Measurements from ENCODE around the gene FRMPD2. TPM values are rescaled to one million over a fixed set of nuclear protein-coding genes. Genes with fewer than 3 reads are reported as not detected.

FRMPD2 gene
- total RNA-seq, 1 donor from 2014 or later, result 0.80 TPM

GRCh38 chr10:48289501-48290238, 15.2 kb upstream of the FRMPD2 start:
- TF ChIP-seq CTCF (conservative IDR thresholded peaks at IDR 0.05), result peak; percentile 86
- Mint-ChIP-seq H3K9me3 (no peaks in the 10 kb centered on the region), H3K27me3 (peaks cover 15% of the 10 kb centered on the region), H3K4me3 (no peak overlapping the region), H3K36me3 (no peaks in the 10 kb centered on the region), H3K4me1 (ENCODE audit: unreplicated experiment) (peaks cover 26% of the 10 kb centered on the region), H3K27ac (no peak overlapping the region)
- no peak for DNase-seq (ENCODE audit: extremely low spot score, unreplicated experiment)

GRCh38 chr10:48288661-48289060, 14.2 kb upstream of the FRMPD2 start:
- peaks cover 18% of the 10 kb centered on the region for H3K27me3 Mint-ChIP-seq
- no peak for DNase-seq (ENCODE audit: extremely low spot score, unreplicated experiment)
- no peaks in the 10 kb centered on the region for H3K36me3 Mint-ChIP-seq
- H3K27ac Mint-ChIP-seq, result no peak overlapping the region
- H3K4me3 Mint-ChIP-seq, result no peak overlapping the region
- no peak for TF ChIP-seq CTCF (conservative IDR thresholded peaks at IDR 0.05)
- H3K4me1 Mint-ChIP-seq (ENCODE audit: unreplicated experiment), result peaks cover 26% of the 10 kb centered on the region
- no peaks in the 10 kb centered on the region for H3K9me3 Mint-ChIP-seq

DNA sequence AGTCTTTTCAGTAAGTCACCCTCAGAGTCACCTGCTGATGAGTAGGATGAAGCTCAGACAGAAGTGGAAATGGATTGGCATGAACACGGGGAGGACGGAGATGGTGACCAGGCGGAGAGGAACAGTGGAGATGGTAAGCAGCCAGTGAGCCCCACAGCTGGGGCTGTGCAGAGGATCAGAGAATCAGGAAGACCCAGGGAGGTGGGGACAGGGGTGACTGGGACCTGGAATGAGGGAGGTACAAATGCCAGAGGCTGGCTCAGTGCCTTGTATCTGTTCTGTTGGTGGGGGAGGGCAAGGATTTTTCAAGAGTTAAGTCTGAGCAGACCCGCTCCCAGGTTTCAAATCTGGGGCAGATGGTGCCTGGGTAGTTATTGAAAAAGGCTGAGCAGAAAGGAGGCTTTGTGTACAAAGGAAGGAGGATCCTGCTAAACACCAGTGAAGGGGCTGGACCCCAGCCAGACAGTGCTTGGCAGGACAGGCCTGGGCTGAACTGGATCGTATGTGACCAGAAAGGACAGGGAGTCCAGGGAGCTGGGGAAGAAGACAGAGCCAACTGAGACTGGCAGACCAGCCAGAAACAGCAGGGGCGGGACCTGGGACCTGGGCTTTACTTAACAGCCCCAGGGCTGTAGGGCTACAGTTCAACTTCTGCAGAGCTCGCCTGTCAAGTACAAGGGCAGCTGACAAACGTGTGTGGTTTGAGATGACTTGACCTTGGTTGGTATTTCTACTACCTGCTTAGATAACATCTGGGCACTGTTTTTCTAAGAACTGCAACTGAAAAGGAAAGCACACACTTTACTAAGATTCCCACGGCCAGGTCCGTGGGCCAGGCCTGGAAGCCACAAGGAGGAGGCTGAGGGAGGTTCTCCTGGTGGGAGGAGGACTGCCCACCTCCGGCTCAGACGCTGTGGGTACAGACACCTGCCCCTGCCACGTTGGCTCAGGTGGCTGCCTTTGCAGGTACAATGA, 13.2 kb upstream of the FRMPD2 start:
- peak overlapping the region; percentile 48 for H3K27ac Mint-ChIP-seq
- H3K27me3 Mint-ChIP-seq, result peaks cover 18% of the 10 kb centered on the region
- H3K36me3 Mint-ChIP-seq, result no peaks in the 10 kb centered on the region
- no peak for TF ChIP-seq CTCF (conservative IDR thresholded peaks at IDR 0.05)
- DNase-seq (ENCODE audit: extremely low spot score, unreplicated experiment), result no peak
- H3K9me3 Mint-ChIP-seq, result no peaks in the 10 kb centered on the region
- peaks cover 26% of the 10 kb centered on the region for H3K4me1 Mint-ChIP-seq (ENCODE audit: unreplicated experiment)
- no peak overlapping the region for H3K4me3 Mint-ChIP-seq

GRCh38 chr10:48286356-48286755, 11.9 kb upstream of the FRMPD2 start:
- Mint-ChIP-seq H3K4me3 (no peak overlapping the region), H3K9me3 (peaks cover 6% of the 10 kb centered on the region), H3K27ac (no peak overlapping the region), H3K4me1 (ENCODE audit: unreplicated experiment) (peaks cover 26% of the 10 kb centered on the region), H3K27me3 (peaks cover 18% of the 10 kb centered on the region), H3K36me3 (no peaks in the 10 kb centered on the region)
- no peak for TF ChIP-seq CTCF (conservative IDR thresholded peaks at IDR 0.05)
- DNase-seq (ENCODE audit: extremely low spot score, unreplicated experiment), result no peak

- H3K27me3 Mint-ChIP-seq, result peaks cover 20% of the 10 kb centered on the region
- no peak overlapping the region for H3K4me3 Mint-ChIP-seq
- H3K27ac Mint-ChIP-seq, result no peak overlapping the region
- no peaks in the 10 kb centered on the region for H3K36me3 Mint-ChIP-seq
- no peak for DNase-seq (ENCODE audit: extremely low spot score, unreplicated experiment)
- H3K4me1 Mint-ChIP-seq (ENCODE audit: unreplicated experiment), result peaks cover 26% of the 10 kb centered on the region
- no peak for TF ChIP-seq CTCF (conservative IDR thresholded peaks at IDR 0.05)
- H3K9me3 Mint-ChIP-seq, result peaks cover 8% of the 10 kb centered on the region
Measured at GRCh38 chr10:48285710-48286109, 11.2 kb upstream of the FRMPD2 start.

Measured in type B pancreatic cell (in vitro differentiated cells).